ENCODE results near the gene TEX51. TPM values are rescaled to one million over a fixed set of nuclear protein-coding genes. Genes with fewer than 3 reads are reported as not detected.

Gene TEX51
- total and polyA plus RNA-seq, 8 donors, result not detected

DNA sequence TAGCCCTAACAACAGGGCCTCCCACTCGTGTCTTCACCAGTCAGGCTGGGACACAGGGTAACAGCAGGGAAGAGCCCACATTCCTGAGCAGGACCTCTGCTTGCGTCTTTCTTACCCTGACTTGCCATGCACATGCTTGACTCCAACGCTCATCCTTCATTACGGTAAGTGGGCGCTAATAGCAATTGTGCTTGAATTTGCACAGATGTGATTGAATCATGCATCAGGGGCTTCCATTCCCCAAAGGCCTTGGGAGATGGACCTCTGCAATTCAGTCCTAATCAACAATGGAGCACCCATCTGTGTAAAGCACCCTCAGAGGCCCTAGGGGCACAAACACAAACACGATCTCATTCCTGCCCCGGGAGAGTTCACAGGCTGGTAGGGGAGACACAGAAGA, 13.5 kb downstream of the TEX51 start:
- Histone ChIP-seq H3K4me1 (no peaks in the 10 kb centered on the region), H3K4me3 (no peak overlapping the region), H3K27ac (no peak overlapping the region), H3K36me3 (no peaks in the 10 kb centered on the region), H3K9me3 (no peaks in the 10 kb centered on the region), H3K27me3 (no peaks in the 10 kb centered on the region)
- intact Hi-C loops (cut with DNase I), result no loop called here
- FAIRE-seq, result no peak
- ATAC-seq, result no peak
- no peak for DNase-seq
- WGBS, 2 donors, result 70 to 73% methylated on average over 7 of the region's 7 CpGs
- TF ChIP-seq, protein P1, sequence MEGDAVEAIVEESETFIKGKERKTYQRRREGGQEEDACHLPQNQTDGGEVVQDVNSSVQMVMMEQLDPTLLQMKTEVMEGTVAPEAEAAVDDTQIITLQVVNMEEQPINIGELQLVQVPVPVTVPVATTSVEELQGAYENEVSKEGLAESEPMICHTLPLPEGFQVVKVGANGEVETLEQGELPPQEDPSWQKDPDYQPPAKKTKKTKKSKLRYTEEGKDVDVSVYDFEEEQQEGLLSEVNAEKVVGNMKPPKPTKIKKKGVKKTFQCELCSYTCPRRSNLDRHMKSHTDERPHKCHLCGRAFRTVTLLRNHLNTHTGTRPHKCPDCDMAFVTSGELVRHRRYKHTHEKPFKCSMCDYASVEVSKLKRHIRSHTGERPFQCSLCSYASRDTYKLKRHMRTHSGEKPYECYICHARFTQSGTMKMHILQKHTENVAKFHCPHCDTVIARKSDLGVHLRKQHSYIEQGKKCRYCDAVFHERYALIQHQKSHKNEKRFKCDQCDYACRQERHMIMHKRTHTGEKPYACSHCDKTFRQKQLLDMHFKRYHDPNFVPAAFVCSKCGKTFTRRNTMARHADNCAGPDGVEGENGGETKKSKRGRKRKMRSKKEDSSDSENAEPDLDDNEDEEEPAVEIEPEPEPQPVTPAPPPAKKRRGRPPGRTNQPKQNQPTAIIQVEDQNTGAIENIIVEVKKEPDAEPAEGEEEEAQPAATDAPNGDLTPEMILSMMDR (IDR thresholded peaks at IDR 0.05), result no peak

- no peaks in the 10 kb centered on the region for H3K4me1 ChIP-seq
- FAIRE-seq, result no peak
- TF ChIP-seq, protein P1 (IDR thresholded peaks at IDR 0.05), result no peak
- H3K27ac ChIP-seq, result no peak overlapping the region
- no peaks in the 10 kb centered on the region for H3K9me3 ChIP-seq
- intact Hi-C loops (cut with DNase I), result no loop called here
- 72 to 78% methylated on average over 2 of the region's 2 CpGs for WGBS, 2 donors
- no peaks in the 10 kb centered on the region for H3K36me3 ChIP-seq
- ATAC-seq, result no peak
- peak in 1 of 6 donors; percentile 2 for DNase-seq
- H3K4me3 ChIP-seq, result no peak overlapping the region
- no peaks in the 10 kb centered on the region for H3K27me3 ChIP-seq
Observed at GRCh38 chr2:126913329-126913728, 14.6 kb downstream of the TEX51 start.

GRCh38 chr2:126913881-126914615, 15.4 kb downstream of the TEX51 start:
- Histone ChIP-seq H3K9me3 (no peaks in the 10 kb centered on the region), H3K27me3 (no peaks in the 10 kb centered on the region), H3K4me3 (no peak overlapping the region), H3K36me3 (no peaks in the 10 kb centered on the region), H3K4me1 (no peaks in the 10 kb centered on the region), H3K27ac (no peak overlapping the region)
- no peak for FAIRE-seq
- ATAC-seq, result no peak
- intact Hi-C loops (cut with DNase I), result no loop called here
- TF ChIP-seq, protein P1 (IDR thresholded peaks at IDR 0.05), result no peak
- DNase-seq, result no peak
- WGBS, 2 donors, result 67 to 77% methylated on average over 10 of the region's 10 CpGs

GRCh38 chr2:126914811-126915500, 16.3 kb downstream of the TEX51 start:
- DNase-seq (peak in 1 of 6 donors; percentile 4), FAIRE-seq (no peak), ATAC-seq (no peak)
- Histone ChIP-seq H3K4me1 (no peaks in the 10 kb centered on the region), H3K4me3 (no peak overlapping the region), H3K36me3 (no peaks in the 10 kb centered on the region), H3K9me3 (no peaks in the 10 kb centered on the region), H3K27me3 (no peaks in the 10 kb centered on the region), H3K27ac (no peak overlapping the region)
- 76 to 85% methylated on average over 14 of the region's 14 CpGs for WGBS, 2 donors
- TF ChIP-seq, protein P1 (IDR thresholded peaks at IDR 0.05), result no peak
- intact Hi-C loops (cut with DNase I), result no loop called here

GRCh38 chr2:126915903-126916302, 17.2 kb downstream of the TEX51 start:
- intact Hi-C loops (cut with DNase I), result no loop called here
- Histone ChIP-seq H3K27me3 (no peaks in the 10 kb centered on the region), H3K27ac (no peak overlapping the region), H3K9me3 (no peaks in the 10 kb centered on the region), H3K4me3 (no peak overlapping the region), H3K4me1 (no peaks in the 10 kb centered on the region), H3K36me3 (no peaks in the 10 kb centered on the region)
- ATAC-seq (no peak), DNase-seq (no peak), FAIRE-seq (no peak)
- TF ChIP-seq, protein P1 (IDR thresholded peaks at IDR 0.05), result no peak
- 67 to 79% methylated on average over 4 of the region's 4 CpGs for whole genome bisulfite sequencing, 2 donors

All from pancreas (tissue), 10 donors.